ENCODE data around the gene PKHD1.

PKHD1 gene

DNA sequence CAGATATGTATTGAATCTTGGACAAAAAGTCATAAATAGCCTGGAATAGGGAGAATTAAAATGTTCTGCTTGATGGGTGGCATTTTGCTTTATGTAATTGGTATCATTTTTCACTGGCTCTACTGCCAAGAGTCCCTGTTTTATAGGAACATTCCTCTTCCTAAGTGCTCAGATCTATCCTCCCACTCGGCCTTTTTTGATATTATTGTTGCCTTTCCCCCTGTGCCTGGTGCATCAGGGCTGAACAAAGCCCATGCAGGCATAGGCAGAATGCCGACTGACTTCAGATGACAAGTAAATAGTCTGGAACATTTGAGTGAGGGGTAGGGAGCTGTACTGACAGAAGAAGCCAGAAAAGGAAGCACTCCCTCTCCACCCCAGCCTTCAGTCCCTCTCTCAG, 127.0 kb downstream of the PKHD1 start:
- no peak for TF ChIP-seq TAF1 (IDR thresholded peaks at IDR 0.05; ENCODE audit: borderline replicate concordance, insufficient read depth, low read length)
- TF ChIP-seq POLR2AphosphoS5 (IDR thresholded peaks at IDR 0.05; ENCODE audit: low read depth, low read length): no peak
- no peak for TF ChIP-seq SIN3A (IDR thresholded peaks at IDR 0.05; ENCODE audit: borderline replicate concordance, insufficient read depth, low read length)
- TF ChIP-seq FOXP2 (optimal IDR thresholded peaks at IDR 0.05; ENCODE audit: borderline replicate concordance, extremely low read depth, extremely low read length, insufficient read depth): no peak
- TF ChIP-seq, protein P1, sequence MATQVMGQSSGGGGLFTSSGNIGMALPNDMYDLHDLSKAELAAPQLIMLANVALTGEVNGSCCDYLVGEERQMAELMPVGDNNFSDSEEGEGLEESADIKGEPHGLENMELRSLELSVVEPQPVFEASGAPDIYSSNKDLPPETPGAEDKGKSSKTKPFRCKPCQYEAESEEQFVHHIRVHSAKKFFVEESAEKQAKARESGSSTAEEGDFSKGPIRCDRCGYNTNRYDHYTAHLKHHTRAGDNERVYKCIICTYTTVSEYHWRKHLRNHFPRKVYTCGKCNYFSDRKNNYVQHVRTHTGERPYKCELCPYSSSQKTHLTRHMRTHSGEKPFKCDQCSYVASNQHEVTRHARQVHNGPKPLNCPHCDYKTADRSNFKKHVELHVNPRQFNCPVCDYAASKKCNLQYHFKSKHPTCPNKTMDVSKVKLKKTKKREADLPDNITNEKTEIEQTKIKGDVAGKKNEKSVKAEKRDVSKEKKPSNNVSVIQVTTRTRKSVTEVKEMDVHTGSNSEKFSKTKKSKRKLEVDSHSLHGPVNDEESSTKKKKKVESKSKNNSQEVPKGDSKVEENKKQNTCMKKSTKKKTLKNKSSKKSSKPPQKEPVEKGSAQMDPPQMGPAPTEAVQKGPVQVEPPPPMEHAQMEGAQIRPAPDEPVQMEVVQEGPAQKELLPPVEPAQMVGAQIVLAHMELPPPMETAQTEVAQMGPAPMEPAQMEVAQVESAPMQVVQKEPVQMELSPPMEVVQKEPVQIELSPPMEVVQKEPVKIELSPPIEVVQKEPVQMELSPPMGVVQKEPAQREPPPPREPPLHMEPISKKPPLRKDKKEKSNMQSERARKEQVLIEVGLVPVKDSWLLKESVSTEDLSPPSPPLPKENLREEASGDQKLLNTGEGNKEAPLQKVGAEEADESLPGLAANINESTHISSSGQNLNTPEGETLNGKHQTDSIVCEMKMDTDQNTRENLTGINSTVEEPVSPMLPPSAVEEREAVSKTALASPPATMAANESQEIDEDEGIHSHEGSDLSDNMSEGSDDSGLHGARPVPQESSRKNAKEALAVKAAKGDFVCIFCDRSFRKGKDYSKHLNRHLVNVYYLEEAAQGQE (IDR thresholded peaks at IDR 0.05; ENCODE audit: insufficient read depth in 1 of 2, low read depth in 2 of 2, low read length in 2 of 2): no peak

DNA sequence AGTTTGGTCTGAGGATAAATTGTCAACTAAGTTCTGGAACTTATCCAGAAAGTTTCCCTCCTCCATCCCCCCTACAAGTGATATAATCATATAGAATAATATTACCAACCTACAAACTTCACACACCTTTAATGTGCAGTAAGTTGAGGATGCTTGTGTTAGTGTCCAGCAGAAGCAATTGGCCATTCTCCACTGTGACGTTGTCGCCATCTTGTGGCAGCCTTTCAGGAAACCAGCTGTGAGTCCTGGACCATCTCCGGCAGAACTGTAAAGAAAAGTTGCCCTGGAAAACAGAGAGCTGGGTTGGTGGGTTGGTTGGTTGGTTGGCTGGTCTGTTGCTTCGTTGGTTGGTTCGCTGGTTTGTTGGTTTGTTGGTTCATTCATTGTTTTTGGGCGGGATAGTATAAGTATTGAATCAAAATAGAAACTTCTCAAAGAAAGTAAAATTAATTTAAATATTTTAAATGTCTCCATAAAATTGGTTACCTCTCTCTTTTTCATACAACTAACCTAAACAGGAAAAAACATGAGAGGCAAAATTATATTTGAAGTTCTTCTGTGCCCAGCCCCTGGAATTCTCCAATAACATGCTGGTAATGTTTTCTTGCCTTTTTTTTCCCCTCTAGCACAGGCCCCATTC, 127.5 kb downstream of the PKHD1 start:
- TF ChIP-seq, protein P1 (IDR thresholded peaks at IDR 0.05; ENCODE audit: insufficient read depth in 1 of 2, low read depth in 2 of 2, low read length in 2 of 2): no peak
- TF ChIP-seq SIN3A (IDR thresholded peaks at IDR 0.05; ENCODE audit: borderline replicate concordance, insufficient read depth, low read length) (no peak), TAF1 (IDR thresholded peaks at IDR 0.05; ENCODE audit: borderline replicate concordance, insufficient read depth, low read length) (no peak)

DNA sequence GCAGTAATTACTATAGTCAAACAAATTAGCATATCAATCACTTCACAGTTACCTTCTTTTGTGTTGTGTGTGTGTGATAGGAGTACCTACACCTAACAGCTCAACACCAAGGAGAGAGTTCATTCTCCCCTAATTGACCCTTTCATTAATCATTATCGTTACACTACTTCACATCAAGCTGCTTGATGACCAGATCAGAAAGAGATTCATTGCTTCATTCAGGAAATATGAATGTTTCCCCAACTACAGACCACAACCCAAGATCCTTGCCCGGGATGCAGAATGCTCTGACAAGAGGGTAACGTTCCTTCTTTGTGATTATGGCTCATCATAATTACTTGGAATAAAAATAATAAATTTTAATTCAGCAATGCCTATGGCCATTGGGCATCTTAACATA, 132.7 kb downstream of the PKHD1 start:
- no peak for TF ChIP-seq TAF1 (IDR thresholded peaks at IDR 0.05; ENCODE audit: borderline replicate concordance, insufficient read depth, low read length)
- TF ChIP-seq POLR2AphosphoS5 (IDR thresholded peaks at IDR 0.05; ENCODE audit: low read depth, low read length): no peak
- TF ChIP-seq SIN3A (IDR thresholded peaks at IDR 0.05; ENCODE audit: borderline replicate concordance, insufficient read depth, low read length): no peak
- TF ChIP-seq, protein P1 (IDR thresholded peaks at IDR 0.05; ENCODE audit: insufficient read depth in 1 of 2, low read depth in 2 of 2, low read length in 2 of 2): no peak
- TF ChIP-seq FOXP2 (optimal IDR thresholded peaks at IDR 0.05; ENCODE audit: borderline replicate concordance, extremely low read depth, extremely low read length, insufficient read depth): no peak

DNA sequence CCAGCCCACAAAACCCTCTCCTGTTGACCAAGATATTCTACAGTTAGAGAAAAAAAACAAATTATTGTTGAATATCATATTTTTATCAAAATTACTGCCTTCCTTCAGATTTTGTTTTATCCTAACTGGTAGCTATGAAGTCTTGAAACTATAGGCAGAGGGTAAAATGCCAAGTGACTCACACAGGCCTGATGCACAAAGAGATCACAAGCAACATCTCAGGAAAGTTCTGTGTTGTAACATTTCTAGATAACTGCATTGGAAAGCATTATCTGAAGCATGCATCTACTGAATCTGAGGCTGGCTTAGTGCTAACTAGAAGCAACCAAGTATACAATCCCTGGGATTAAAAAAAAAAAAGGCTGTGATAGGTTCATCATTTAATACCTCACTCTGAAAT, 134.2 kb downstream of the PKHD1 start:
- TF ChIP-seq SIN3A (IDR thresholded peaks at IDR 0.05; ENCODE audit: borderline replicate concordance, insufficient read depth, low read length) (no peak), FOXP2 (optimal IDR thresholded peaks at IDR 0.05; ENCODE audit: borderline replicate concordance, extremely low read depth, extremely low read length, insufficient read depth) (no peak)

DNA sequence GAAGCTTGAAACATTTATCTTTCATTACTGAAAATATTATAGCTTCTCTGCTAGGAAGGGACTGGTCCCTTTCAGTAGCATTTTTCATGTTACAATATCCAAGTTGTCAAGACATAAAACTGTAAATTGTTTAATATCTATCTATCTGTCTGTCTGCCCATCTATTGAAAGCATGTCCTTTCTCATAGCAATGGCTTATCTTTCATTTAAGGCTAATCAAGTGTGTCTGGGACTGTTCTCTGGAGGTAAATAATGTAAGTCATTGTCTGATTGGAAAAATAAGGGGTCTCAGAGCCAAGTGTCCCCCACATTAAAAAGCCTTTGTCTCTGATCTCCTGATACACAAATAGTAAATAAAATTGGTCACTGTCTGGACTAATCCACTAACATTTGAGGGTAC, 135.5 kb downstream of the PKHD1 start:
- TF ChIP-seq, protein P1 (IDR thresholded peaks at IDR 0.05; ENCODE audit: insufficient read depth in 1 of 2, low read depth in 2 of 2, low read length in 2 of 2): no peak
- TF ChIP-seq FOXP2 (optimal IDR thresholded peaks at IDR 0.05; ENCODE audit: borderline replicate concordance, extremely low read depth, extremely low read length, insufficient read depth): no peak
- TF ChIP-seq SIN3A (IDR thresholded peaks at IDR 0.05; ENCODE audit: borderline replicate concordance, insufficient read depth, low read length): no peak
- TF ChIP-seq POLR2AphosphoS5 (IDR thresholded peaks at IDR 0.05; ENCODE audit: low read depth, low read length): no peak
- TF ChIP-seq TAF1 (IDR thresholded peaks at IDR 0.05; ENCODE audit: borderline replicate concordance, insufficient read depth, low read length): no peak
